Mononuclear cell (primary cell): ENCODE measurements around the gene PSKH1. TPM values are rescaled to one million over a fixed set of nuclear protein-coding genes. Genes with fewer than 3 reads are reported as not detected.

Source experiments
- H3K27me3 ChIP-seq: 2 replicates; pipeline ENCODE4 v1.6.0; 2011; ENCODE audit warnings: low read length, control low read depth; ENCODE audit not compliant: insufficient read depth
- H3K4me1 ChIP-seq: 2 replicates; pipeline ENCODE4 v1.5.1; 2011; ENCODE audit warnings: mild to moderate bottlenecking, low read length, control low read depth; ENCODE audit not compliant: insufficient read depth
- H3K4me3 ChIP-seq: 2 replicates; pipeline ENCODE4 v1.5.1; 2011; ENCODE audit warnings: mild to moderate bottlenecking, low read length, moderate library complexity
- H3K9me3 ChIP-seq: 2 replicates; pipeline ENCODE4 v1.5.1; 2011; ENCODE audit warnings: low read depth, mild to moderate bottlenecking, control low read depth, low read length
- total RNA-seq: library from RNA; depleted of rRNA; stranded (reverse); fragments of >200 nt; gene quantifications from one replicate; pipeline ENCODE4 v1.2.3, GENCODE V29; 2012

PSKH1 gene
- total RNA-seq, 1 donor: 4.3 TPM

- peaks cover 22% of the 10 kb centered on the region for H3K4me1 ChIP-seq
- H3K27me3 ChIP-seq: no peaks in the 10 kb centered on the region
- no peaks in the 10 kb centered on the region for H3K9me3 ChIP-seq
- H3K4me3 ChIP-seq: no peak overlapping the region
These were observed 14.8 kb upstream of the PSKH1 start for GRCh38 chr16:67878232-67878631.

DNA sequence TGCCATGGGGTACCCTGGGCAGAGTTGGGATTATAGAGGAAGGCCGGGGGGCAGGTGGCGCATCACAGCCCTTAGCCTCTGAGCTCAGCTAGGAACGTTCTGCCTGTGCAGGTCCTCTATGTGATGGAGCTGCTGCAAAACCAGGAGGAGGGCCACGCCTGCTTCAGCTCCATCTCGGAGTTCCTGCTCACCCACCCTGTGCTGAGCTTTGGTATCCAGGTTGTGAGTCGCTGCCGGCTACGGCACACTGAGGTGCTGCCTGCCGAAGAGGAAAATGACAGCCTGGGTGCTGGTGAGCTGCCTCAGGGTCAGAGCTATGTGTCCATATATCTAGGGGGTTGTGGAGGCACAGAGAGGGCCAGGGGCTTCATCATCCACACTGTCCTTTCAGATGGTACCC lies 14.2 kb upstream of the PSKH1 start:
- peaks cover 17% of the 10 kb centered on the region for H3K4me1 ChIP-seq
- H3K27me3 ChIP-seq: no peaks in the 10 kb centered on the region
- H3K9me3 ChIP-seq: no peaks in the 10 kb centered on the region
- H3K4me3 ChIP-seq: no peak overlapping the region

DNA sequence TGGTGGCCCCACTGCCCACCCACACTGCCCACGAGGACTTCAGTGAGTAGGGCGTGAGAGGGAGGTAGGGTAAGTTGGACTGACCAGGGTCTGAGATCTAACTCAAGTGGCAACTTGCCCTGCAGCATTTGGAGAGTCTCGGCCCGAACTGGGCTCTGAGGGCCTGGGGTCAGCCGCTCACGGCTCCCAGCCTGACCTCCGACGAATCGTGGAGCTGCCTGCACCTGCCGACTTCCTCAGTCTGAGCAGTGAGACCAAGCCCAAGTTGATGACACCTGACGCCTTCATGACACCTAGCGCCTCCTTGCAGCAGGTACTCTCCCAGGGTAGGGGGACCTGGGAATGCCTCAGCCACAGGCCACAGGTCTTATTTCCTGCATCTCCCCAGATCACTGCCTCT lies 13.6 kb upstream of the PSKH1 start:
- peaks cover 11% of the 10 kb centered on the region for H3K4me1 ChIP-seq
- no peaks in the 10 kb centered on the region for H3K9me3 ChIP-seq
- H3K4me3 ChIP-seq: no peak overlapping the region
- no peaks in the 10 kb centered on the region for H3K27me3 ChIP-seq

GRCh38 chr16:67879936-67880335 lies 13.1 kb upstream of the PSKH1 start:
- Histone ChIP-seq H3K4me3 (no peak overlapping the region), H3K4me1 (peaks cover 6% of the 10 kb centered on the region), H3K9me3 (no peaks in the 10 kb centered on the region), H3K27me3 (no peaks in the 10 kb centered on the region)

GRCh38 chr16:67880584-67880983 lies 12.5 kb upstream of the PSKH1 start:
- no peak overlapping the region for H3K4me3 ChIP-seq

DNA sequence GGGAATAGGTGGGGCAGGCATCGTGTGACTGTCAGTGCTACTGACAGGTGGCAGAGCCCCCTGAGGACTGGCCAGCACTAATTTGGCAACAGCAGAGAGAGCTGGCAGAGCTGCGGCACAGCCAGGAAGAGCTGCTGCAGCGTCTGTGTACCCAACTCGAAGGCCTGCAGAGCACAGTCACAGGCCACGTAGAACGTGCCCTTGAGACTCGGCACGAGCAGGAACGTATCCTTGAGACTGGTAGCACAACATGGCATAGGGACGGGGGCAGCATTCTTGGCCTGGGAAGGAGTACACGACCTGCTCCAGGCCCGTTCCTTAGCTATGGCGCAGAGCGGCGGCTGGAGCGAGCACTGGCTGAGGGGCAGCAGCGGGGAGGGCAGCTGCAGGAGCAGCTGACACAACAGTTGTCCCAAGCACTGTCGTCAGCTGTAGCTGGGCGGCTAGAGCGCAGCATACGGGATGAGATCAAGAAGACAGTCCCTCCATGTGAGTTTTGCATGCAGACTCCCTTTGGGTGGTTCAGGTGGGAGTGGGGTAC lies 11.4 kb upstream of the PSKH1 start:
- Histone ChIP-seq H3K4me1 (no peaks in the 10 kb centered on the region), H3K27me3 (no peaks in the 10 kb centered on the region)

More at GRCh38 chr16:67880584-67880983, 12.5 kb upstream of the PSKH1 start:
- Histone ChIP-seq H3K4me1 (no peaks in the 10 kb centered on the region), H3K9me3 (no peaks in the 10 kb centered on the region), H3K27me3 (no peaks in the 10 kb centered on the region)

GRCh38 chr16:67882374-67883145 lies 10.5 kb upstream of the PSKH1 start:
- Histone ChIP-seq H3K4me3 (no peak overlapping the region), H3K9me3 (no peaks in the 10 kb centered on the region), H3K4me1 (no peaks in the 10 kb centered on the region), H3K27me3 (no peaks in the 10 kb centered on the region)

More for the DNA sequence above, 11.4 kb upstream of the PSKH1 start:
- Histone ChIP-seq H3K4me3 (no peak overlapping the region), H3K9me3 (no peaks in the 10 kb centered on the region)

- Histone ChIP-seq H3K27me3 (no peaks in the 10 kb centered on the region), H3K4me1 (no peaks in the 10 kb centered on the region), H3K9me3 (no peaks in the 10 kb centered on the region), H3K4me3 (no peak overlapping the region)
These were observed 9.7 kb upstream of the PSKH1 start for GRCh38 chr16:67883146-67883871.

GRCh38 chr16:67883872-67884261 lies 9.2 kb upstream of the PSKH1 start:
- Histone ChIP-seq H3K9me3 (no peaks in the 10 kb centered on the region), H3K4me3 (no peak overlapping the region), H3K27me3 (no peaks in the 10 kb centered on the region), H3K4me1 (no peaks in the 10 kb centered on the region)

DNA sequence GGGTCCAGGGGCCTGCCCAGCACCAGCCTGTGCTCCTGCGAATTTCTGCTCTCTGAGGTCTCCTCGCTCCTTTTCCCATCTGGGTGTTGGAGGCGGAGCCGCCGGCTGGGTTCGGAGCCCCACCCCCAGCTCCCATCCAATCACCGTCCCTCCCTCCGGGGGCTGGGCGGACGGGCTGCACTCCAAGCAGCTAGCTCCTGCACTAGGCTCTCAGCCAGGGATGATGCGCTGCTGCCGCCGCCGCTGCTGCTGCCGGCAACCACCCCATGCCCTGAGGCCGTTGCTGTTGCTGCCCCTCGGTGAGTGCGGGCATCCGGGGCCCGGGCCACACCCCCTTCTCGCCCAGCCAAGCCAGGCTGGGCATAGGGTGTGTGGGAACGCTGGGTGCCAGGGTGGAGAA lies 8.4 kb upstream of the PSKH1 start, which contains the start of gene NRN1L:
TSS of gene NRN1L (plus strand) at position 202 of the 400 bp plus-strand sequence. CDS start at position 221, 19 bp downstream.
- no peaks in the 10 kb centered on the region for H3K27me3 ChIP-seq
- H3K4me3 ChIP-seq: no peak within 1 kb of the TSS
- H3K4me1 ChIP-seq: no peaks in the 10 kb centered on the region
- H3K9me3 ChIP-seq: no peaks in the 10 kb centered on the region

GRCh38 chr16:67885545-67885944 lies 7.5 kb upstream of the PSKH1 start:
- no peaks in the 10 kb centered on the region for H3K27me3 ChIP-seq
- no peaks in the 10 kb centered on the region for H3K9me3 ChIP-seq
- H3K4me1 ChIP-seq: no peaks in the 10 kb centered on the region
- no peak overlapping the region for H3K4me3 ChIP-seq

DNA sequence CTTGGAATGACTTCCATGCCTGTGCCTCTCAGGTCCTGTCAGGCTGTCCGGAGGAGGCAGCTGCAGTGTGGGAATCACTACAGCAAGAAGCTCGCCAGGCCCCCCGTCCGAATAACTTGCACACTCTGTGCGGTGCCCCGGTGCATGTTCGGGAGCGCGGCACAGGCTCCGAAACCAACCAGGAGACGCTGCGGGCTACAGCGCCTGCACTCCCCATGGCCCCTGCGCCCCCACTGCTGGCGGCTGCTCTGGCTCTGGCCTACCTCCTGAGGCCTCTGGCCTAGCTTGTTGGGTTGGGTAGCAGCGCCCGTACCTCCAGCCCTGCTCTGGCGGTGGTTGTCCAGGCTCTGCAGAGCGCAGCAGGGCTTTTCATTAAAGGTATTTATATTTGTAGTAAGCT lies 7.1 kb upstream of the PSKH1 start:
- Histone ChIP-seq H3K27me3 (no peaks in the 10 kb centered on the region), H3K4me3 (no peak overlapping the region), H3K9me3 (no peaks in the 10 kb centered on the region), H3K4me1 (no peaks in the 10 kb centered on the region)

DNA sequence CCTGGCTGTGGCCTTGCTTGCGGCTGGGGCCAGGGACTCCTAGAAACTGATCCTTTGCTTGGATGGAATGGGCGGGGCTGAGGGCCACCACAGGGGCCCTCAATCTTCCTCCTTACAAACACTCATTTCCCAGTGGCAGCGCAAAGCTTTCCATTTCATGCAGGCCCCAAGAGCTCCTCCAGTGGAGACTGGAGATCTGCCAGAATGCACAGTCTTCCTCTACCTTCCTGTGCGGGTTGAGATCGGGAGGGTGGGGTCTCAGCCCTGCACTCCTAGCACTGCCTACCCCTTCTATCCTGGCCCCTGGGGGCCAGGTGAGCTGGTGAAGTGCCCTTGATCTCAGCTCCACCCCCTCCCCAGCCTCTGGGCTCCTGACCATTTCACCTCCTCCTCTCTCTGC lies 6.7 kb upstream of the PSKH1 start:
- no peak overlapping the region for H3K4me3 ChIP-seq
- no peaks in the 10 kb centered on the region for H3K4me1 ChIP-seq
- no peaks in the 10 kb centered on the region for H3K27me3 ChIP-seq
- H3K9me3 ChIP-seq: no peaks in the 10 kb centered on the region

- H3K27me3 ChIP-seq: no peaks in the 10 kb centered on the region
- no peaks in the 10 kb centered on the region for H3K9me3 ChIP-seq
- H3K4me1 ChIP-seq: no peaks in the 10 kb centered on the region
- H3K4me3 ChIP-seq: no peak overlapping the region
These were observed 4.7 kb upstream of the PSKH1 start for GRCh38 chr16:67888331-67888730.

- Histone ChIP-seq H3K9me3 (no peaks in the 10 kb centered on the region), H3K27me3 (no peaks in the 10 kb centered on the region), H3K4me1 (peaks cover 24% of the 10 kb centered on the region), H3K4me3 (peak overlapping the region; percentile 87)
These were observed 679 bp upstream of the PSKH1 start for GRCh38 chr16:67892375-67892774.
